Right lobe of liver (tissue), 6 donors: ENCODE data around the gene SPATA16. TPM values are rescaled to one million over a fixed set of nuclear protein-coding genes. Genes with fewer than 3 reads are reported as not detected.

ENCODE experiments used
- ATAC-seq, 4 donors: fragments of 200-7000 bp; cut with Tn5 transposase; one replicate each; pipeline ENCODE4 v1.9.1; 2020; ENCODE audit warnings: mild to moderate bottlenecking in 4 of 4, moderate library complexity in 4 of 4
- DNase-seq, 3 donors: peaks; one replicate each; pipeline ENCODE4 v3.0.0-alpha.2; 2020
- H3K27ac ChIP-seq, 3 donors: fragments of 200-600 bp; one replicate each; pipeline ENCODE4 v1.8.0; 2022
- H3K27me3 ChIP-seq, 2 donors: fragments of 200-600 bp; one replicate each; pipeline ENCODE4 v1.8.0; 2022
- H3K36me3 ChIP-seq, 4 donors: fragments of 200-600 bp; sonication (generic) in 1 of 4; one replicate each; pipeline versions ENCODE4 v1.5.1 to v1.8.0; 2017 to 2022; ENCODE audit warnings: control low read depth in 1 of 4
- H3K4me1 ChIP-seq, 4 donors: fragments of 200-600 bp; sonication (generic) in 1 of 4; one replicate each; pipeline versions ENCODE4 v1.5.1 to v1.8.0; 2017 to 2022; ENCODE audit warnings: control low read depth in 1 of 4
- H3K4me3 ChIP-seq, 3 donors: fragments of 200-600 bp; one replicate each; pipeline ENCODE4 v1.8.0; 2022
- H3K9me3 ChIP-seq, 4 donors: fragments of 200-600 bp; sonication (generic) in 1 of 4; one replicate each; pipeline versions ENCODE4 v1.5.1 to v1.8.0; 2017 to 2022; ENCODE audit warnings: control low read depth in 1 of 4
- POLR2A ChIP-seq: fragments of 450-650 bp; IDR thresholded peaks from one replicate; pipeline ENCODE4 v1.6.1; 2017; ENCODE audit warnings: antibody characterized with exemption, mild to moderate bottlenecking
- WGBS: methylation state at CpG from one replicate; pipeline ENCODE4 v1.1.6; 2018; ENCODE audit warnings: low coverage, low lambda C conversion rate; ENCODE audit not compliant: insufficient coverage; ENCODE audit errors: missing lambda C conversion rate; 5-methylcytosine and 5-hydroxymethylcytosine counted together
- intact Hi-C, 2 donors: fragments of 100-400 bp; cut with DNase I; formaldehyde crosslinking; loops; one replicate each; pipeline versions ENCODE4 v1.11.2 to v1.14.1; 2022
- total RNA-seq, 6 experiments: library from RNA; depleted of rRNA in 2 of 6; stranded (reverse); fragments of >200 nt in 2 of 6; fragmentation: NEBNext Ultra II Directional in 3 of 6; extraction: Animal tissue kit (Norgen Biotek cat#: 25700) in 3 of 6; gene quantifications; one replicate each; pipeline versions ENCODE4 v1.1.0 to v1.2.4, GENCODE V29; 2016 to 2023
- TF ChIP-seq, protein P1 (sequence below), 4 donors: fragments of 200-600 bp in 3 of 4; fragments of 450-650 bp in 1 of 4; IDR thresholded peaks; one replicate each; pipeline versions ENCODE4 v1.5.1 to v1.8.0; 2016 to 2022; ENCODE audit warnings: antibody characterized with exemption in 4 of 4, mild to moderate bottlenecking in 2 of 4
- donor health status: DM: no; HTN: yes; CAD: no.
- donor health status: DM: no; HTN: no; CAD: no.
- donor health status: DM: no; HTN: no; CAD: no.
- donor health status: DM: no; HTN: yes; CAD: no.
- donor health status: DM: no; HTN: yes; CAD: no.

SPATA16 gene
- total RNA-seq, 6 experiments from 2014 or later: not detected

DNA sequence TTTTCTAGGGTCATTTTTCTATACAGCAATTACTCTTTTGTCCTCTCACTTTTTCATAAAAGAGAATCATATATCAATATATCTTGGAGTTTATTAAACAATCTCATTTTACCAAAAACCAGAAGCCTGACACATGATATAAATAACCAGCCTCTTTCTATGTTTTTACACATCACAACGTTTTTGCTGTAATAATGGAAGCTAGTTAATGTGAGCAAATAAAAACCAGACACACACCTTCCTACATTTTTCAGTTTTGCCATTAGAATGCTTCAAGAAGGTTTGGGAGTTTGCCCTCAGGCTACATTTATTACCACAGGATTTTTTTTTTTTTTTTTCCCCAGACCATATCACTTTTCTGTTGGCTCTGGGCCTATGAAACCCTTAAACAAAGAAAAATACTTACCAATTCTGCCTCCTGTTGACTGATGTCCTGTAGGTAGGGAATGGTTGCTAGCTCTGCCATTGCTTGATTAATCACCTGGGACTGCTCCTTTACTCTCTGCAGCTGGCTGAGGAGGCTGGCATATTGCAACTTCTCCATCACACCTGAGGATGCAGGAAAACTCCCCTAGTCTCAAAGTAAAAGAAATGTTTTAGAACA, 225.0 kb downstream of the SPATA16 start:
- Histone ChIP-seq H3K4me1 (peaks cover 0 to 4% (median 0%) of the 10 kb centered on the region in 4 donors), H3K27ac (no peak overlapping the region), H3K27me3 (no peaks in the 10 kb centered on the region), H3K4me3 (no peak overlapping the region), H3K36me3 (no peaks in the 10 kb centered on the region), H3K9me3 (no peaks in the 10 kb centered on the region)
- intact Hi-C loops: no loop called here
- 15% methylated on average over 1 of the region's 1 CpG for WGBS
- no peak for ATAC-seq
- no peak for TF ChIP-seq POLR2A
- TF ChIP-seq, protein P1, sequence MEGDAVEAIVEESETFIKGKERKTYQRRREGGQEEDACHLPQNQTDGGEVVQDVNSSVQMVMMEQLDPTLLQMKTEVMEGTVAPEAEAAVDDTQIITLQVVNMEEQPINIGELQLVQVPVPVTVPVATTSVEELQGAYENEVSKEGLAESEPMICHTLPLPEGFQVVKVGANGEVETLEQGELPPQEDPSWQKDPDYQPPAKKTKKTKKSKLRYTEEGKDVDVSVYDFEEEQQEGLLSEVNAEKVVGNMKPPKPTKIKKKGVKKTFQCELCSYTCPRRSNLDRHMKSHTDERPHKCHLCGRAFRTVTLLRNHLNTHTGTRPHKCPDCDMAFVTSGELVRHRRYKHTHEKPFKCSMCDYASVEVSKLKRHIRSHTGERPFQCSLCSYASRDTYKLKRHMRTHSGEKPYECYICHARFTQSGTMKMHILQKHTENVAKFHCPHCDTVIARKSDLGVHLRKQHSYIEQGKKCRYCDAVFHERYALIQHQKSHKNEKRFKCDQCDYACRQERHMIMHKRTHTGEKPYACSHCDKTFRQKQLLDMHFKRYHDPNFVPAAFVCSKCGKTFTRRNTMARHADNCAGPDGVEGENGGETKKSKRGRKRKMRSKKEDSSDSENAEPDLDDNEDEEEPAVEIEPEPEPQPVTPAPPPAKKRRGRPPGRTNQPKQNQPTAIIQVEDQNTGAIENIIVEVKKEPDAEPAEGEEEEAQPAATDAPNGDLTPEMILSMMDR (IDR thresholded peaks at IDR 0.05): no peak
- DNase-seq: no peak

DNA sequence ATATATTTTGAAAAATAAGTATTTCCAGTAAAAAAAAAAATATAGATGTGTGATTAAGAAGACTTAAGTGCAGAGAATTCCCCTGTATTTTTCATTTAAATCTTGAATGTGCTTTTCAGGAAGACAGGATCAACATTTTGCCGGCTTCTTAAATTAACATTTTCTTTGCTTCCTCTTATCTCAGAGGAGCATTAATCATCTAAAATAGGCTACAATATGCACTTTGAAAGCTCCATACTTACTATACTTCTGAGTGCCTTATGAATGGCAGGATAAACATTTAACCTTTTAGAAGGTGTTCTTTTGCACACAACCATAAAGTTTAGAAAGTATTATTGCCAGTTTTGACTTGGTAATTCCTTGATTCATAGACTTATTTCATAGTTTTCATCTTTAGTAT, 226.2 kb downstream of the SPATA16 start:
- Histone ChIP-seq H3K9me3 (no peaks in the 10 kb centered on the region), H3K27me3 (no peaks in the 10 kb centered on the region), H3K4me3 (no peak overlapping the region), H3K27ac (no peak overlapping the region), H3K36me3 (no peaks in the 10 kb centered on the region), H3K4me1 (peaks cover 0 to 4% (median 0%) of the 10 kb centered on the region in 4 donors)
- intact Hi-C loops: no loop called here
- ATAC-seq (no peak), DNase-seq (no peak)
- TF ChIP-seq, protein P1 (IDR thresholded peaks at IDR 0.05): no peak
- TF ChIP-seq POLR2A: no peak
- 13% methylated on average over 1 of the region's 1 CpG for WGBS

DNA sequence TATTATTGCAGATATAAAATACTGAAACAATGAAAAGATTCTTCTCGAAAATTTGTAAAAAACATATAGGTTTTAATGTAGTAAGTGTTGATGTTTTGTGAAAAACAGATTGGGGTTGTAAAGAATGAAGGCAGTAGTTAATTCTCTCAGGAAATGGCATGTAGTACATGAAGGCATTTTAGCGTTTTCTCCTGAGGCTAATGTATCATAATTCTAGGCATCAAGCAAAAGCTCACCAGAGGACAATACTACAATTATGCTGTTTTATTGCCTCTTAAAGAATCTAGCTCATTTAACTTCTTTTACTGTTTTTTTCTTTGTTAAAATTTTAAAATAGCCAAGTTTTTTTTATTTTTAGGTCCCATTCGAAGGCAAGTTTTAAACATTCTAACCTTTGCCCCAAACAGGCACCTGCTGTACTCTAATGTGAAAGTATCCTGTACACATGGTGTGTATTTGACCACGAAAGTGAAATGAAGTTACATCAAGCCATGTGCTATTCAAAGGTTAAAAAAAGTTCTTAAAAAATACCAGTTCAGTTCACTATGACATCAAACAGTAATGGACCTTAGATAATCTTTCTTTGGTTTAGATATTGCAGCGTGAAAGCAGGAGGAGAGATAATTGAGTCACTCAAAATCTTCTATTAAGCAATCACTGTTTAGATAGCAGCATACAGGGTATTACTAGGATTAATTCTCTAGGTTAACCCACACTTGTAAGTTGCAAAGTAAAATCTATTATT, 227.0 kb downstream of the SPATA16 start:
- DNase-seq (no peak), ATAC-seq (peak in 1 of 4 donors; percentile 62)
- Histone ChIP-seq H3K36me3 (no peaks in the 10 kb centered on the region), H3K4me1 (peaks cover 0 to 4% (median 0%) of the 10 kb centered on the region in 4 donors), H3K4me3 (no peak overlapping the region), H3K27ac (no peak overlapping the region), H3K9me3 (no peaks in the 10 kb centered on the region), H3K27me3 (no peaks in the 10 kb centered on the region)
- TF ChIP-seq POLR2A: no peak
- TF ChIP-seq, protein P1 (IDR thresholded peaks at IDR 0.05): no peak
- 27% methylated on average over 5 of the region's 5 CpGs for WGBS
- intact Hi-C loops: no loop called here

DNA sequence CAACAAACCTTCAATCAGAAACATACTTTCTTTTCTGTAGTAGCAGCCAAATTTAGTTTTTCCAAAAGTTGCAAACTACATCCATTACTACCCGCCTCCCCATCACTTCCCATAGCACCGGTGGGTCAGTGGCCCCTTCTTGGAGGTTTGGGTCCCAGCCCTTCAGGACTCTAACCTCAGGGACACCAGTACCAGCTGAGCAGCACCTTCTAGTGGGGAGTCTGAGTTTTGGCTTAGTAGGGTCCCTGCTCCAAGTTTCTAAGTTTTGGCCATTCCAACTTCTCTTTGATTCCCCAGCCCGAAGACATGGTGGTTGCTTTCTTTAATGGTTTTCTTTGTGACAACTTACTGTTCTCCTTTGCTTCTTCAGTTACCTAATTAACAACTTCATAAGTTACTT, 229.9 kb downstream of the SPATA16 start:
- Histone ChIP-seq H3K27ac (no peak overlapping the region), H3K36me3 (no peaks in the 10 kb centered on the region), H3K4me3 (no peak overlapping the region), H3K4me1 (no peaks in the 10 kb centered on the region), H3K9me3 (no peaks in the 10 kb centered on the region), H3K27me3 (no peaks in the 10 kb centered on the region)
- WGBS: 88% methylated on average over 2 of the region's 3 CpGs
- intact Hi-C loops: no loop called here
- ATAC-seq (no peak), DNase-seq (no peak)
- TF ChIP-seq, protein P1 (IDR thresholded peaks at IDR 0.05): no peak
- TF ChIP-seq POLR2A: no peak
